Neuronal stem cell (in vitro differentiated cells): ENCODE data around the gene CAMK2B.

Source experiments
- DNase-seq: peaks from one replicate; pipeline ENCODE4 v3.0.0-alpha.2; 2013; ENCODE audit warnings: low spot score
- H2AFZ ChIP-seq: one replicate; pipeline ENCODE4 v1.6.1; 2013; ENCODE audit warnings: mild to moderate bottlenecking, low read length, inconsistent platforms
- H2AK5ac ChIP-seq: 2 replicates; pipeline ENCODE4 v1.6.1; 2013; ENCODE audit warnings: low read depth, mild to moderate bottlenecking, inconsistent platforms, low read length, moderate library complexity, mixed read lengths
- H2BK120ac ChIP-seq: 2 replicates; pipeline ENCODE4 v1.6.1; 2013; ENCODE audit warnings: low read depth, mild to moderate bottlenecking, inconsistent platforms, low read length, moderate library complexity, mixed read lengths
- H2BK12ac ChIP-seq: one replicate; pipeline ENCODE4 v1.6.1; 2013; ENCODE audit warnings: low read length, inconsistent platforms
- H2BK15ac ChIP-seq: 2 replicates; pipeline ENCODE4 v1.6.1; 2013; ENCODE audit warnings: mild to moderate bottlenecking, low read length, inconsistent platforms, mixed read lengths
- H2BK5ac ChIP-seq: one replicate; pipeline ENCODE4 v1.6.1; 2013; ENCODE audit warnings: inconsistent platforms, mild to moderate bottlenecking, low read length, moderate library complexity
- H3K14ac ChIP-seq: one replicate; pipeline ENCODE4 v1.6.1; 2013; ENCODE audit warnings: low read length, inconsistent platforms
- H3K18ac ChIP-seq: 2 replicates; pipeline ENCODE4 v1.6.1; 2013; ENCODE audit warnings: low read length, inconsistent platforms
- H3K23ac ChIP-seq: 2 replicates; pipeline ENCODE4 v1.6.1; 2013; ENCODE audit warnings: low read depth, mild to moderate bottlenecking, mixed read lengths, low read length, inconsistent platforms; ENCODE audit not compliant: poor library complexity
- H3K27ac ChIP-seq: replicated peaks from 3 replicates; pipeline ENCODE4 v1.5.1; 2013; ENCODE audit warnings: low read length, inconsistent platforms
- H3K27me3 ChIP-seq, 3 experiments: 2 replicates each; pipeline ENCODE4 v1.6.1; 2013; ENCODE audit warnings: low read length in 3 of 3, mild to moderate bottlenecking in 2 of 3, inconsistent platforms in 1 of 3, low read depth in 1 of 3, mixed read lengths in 1 of 3, moderate library complexity in 1 of 3; ENCODE audit not compliant: control insufficient read depth in 3 of 3, insufficient read depth in 3 of 3
- H3K36me3 ChIP-seq, 2 donors: replicated peaks in 1 of 2; 2 replicates each; pipeline ENCODE4 v1.6.1; 2013; ENCODE audit warnings: low read length in 2 of 2; ENCODE audit not compliant: control insufficient read depth in 2 of 2, insufficient read depth in 2 of 2
- H3K4ac ChIP-seq: 2 replicates; pipeline ENCODE4 v1.6.1; 2013; ENCODE audit warnings: inconsistent platforms, mild to moderate bottlenecking, low read length, moderate library complexity
- H3K4me1 ChIP-seq, 2 donors: 1 replicate in 1 of 2; 2 replicates in 1 of 2; pipeline ENCODE4 v1.6.1; 2013; ENCODE audit warnings: low read length in 2 of 2, low read depth in 1 of 2; ENCODE audit not compliant: control insufficient read depth in 2 of 2, insufficient read depth in 1 of 2
- H3K4me2 ChIP-seq: one replicate; pipeline ENCODE4 v1.6.1; 2013; ENCODE audit warnings: mild to moderate bottlenecking, low read length, inconsistent platforms; ENCODE audit not compliant: insufficient read depth, poor library complexity, severe bottlenecking
- H3K4me3 ChIP-seq, 2 donors: 2 replicates each; pipeline ENCODE4 v1.5.1; 2013; ENCODE audit warnings: low read length in 2 of 2, mild to moderate bottlenecking in 2 of 2, inconsistent platforms in 1 of 2, moderate library complexity in 1 of 2
- H3K79me1 ChIP-seq: one replicate; pipeline ENCODE4 v1.6.1; 2013; ENCODE audit warnings: low read depth, mild to moderate bottlenecking, inconsistent platforms, low read length, moderate library complexity
- H3K9ac ChIP-seq: one replicate; pipeline ENCODE4 v1.6.1; 2013; ENCODE audit warnings: mild to moderate bottlenecking, low read depth, low read length, inconsistent platforms; ENCODE audit not compliant: poor library complexity
- H3K9me3 ChIP-seq, 2 donors: replicated peaks in 1 of 2; 2 replicates each; pipeline versions ENCODE3 to v1.6.1; 2013; ENCODE audit warnings: low read length in 2 of 2, mild to moderate bottlenecking in 2 of 2, inconsistent platforms in 1 of 2, low read depth in 1 of 2, mixed read lengths in 1 of 2, moderate library complexity in 1 of 2; ENCODE audit not compliant: control insufficient read depth in 2 of 2, insufficient read depth in 1 of 2
- H4K8ac ChIP-seq: one replicate; pipeline ENCODE4 v1.6.1; 2013; ENCODE audit warnings: low read depth, mild to moderate bottlenecking, inconsistent platforms, low read length, moderate library complexity
- H4K91ac ChIP-seq: one replicate; pipeline ENCODE4 v1.6.1; 2013; ENCODE audit warnings: low read length, low read depth, mild to moderate bottlenecking, inconsistent platforms; ENCODE audit not compliant: poor library complexity
- WGBS, 2 donors: extraction: QIAGEN DNeasy Blood & Tissue Kit; methylation state at CpG; one replicate each; pipeline ENCODE4 v1.1.7; 2013; ENCODE audit warnings: missing lambda C conversion rate in 2 of 2, mixed read lengths in 1 of 2; ENCODE audit not compliant: insufficient read length in 2 of 2, insufficient replicate concordance in 1 of 2; ENCODE audit errors: extremely low coverage in 2 of 2; 5-methylcytosine and 5-hydroxymethylcytosine counted together

Gene CAMK2B

GRCh38 chr7:44210107-44210506 lies 115.3 kb downstream of the CAMK2B start:
- Histone ChIP-seq H4K8ac (no peak overlapping the region), H2BK120ac (no peak overlapping the region), H3K36me3 (peaks cover 51 to 89% of the 10 kb centered on the region in 2 donors), H3K4me2 (no peak overlapping the region), H3K9ac (no peak overlapping the region), H3K9me3 (no peaks in the 10 kb centered on the region), H3K4me3 (no peak overlapping the region), H3K14ac (no peak overlapping the region), H2BK12ac (no peak overlapping the region), H3K79me1 (no peaks in the 10 kb centered on the region), H3K27ac (no peak overlapping the region), H2BK5ac (no peak overlapping the region), H2BK15ac (no peak overlapping the region), H3K27me3 (no peaks in the 10 kb centered on the region), H2AFZ (no peak overlapping the region), H3K4me1 (peaks cover 2 to 9% of the 10 kb centered on the region in 2 donors), H3K18ac (no peak overlapping the region), H3K23ac (no peak overlapping the region), H2AK5ac (no peak overlapping the region), H3K4ac (no peak overlapping the region), H4K91ac (no peak overlapping the region)
- no peak for DNase-seq
- WGBS, 2 donors: no CpG with 5 or more reads among the region's 5 CpGs

GRCh38 chr7:44208085-44208484 lies 117.3 kb downstream of the CAMK2B start:
- Histone ChIP-seq H3K27ac (no peak overlapping the region), H3K36me3 (peaks cover 52 to 98% of the 10 kb centered on the region in 2 donors)
- WGBS, 2 donors: no CpG with 5 or more reads among the region's 7 CpGs

GRCh38 chr7:44206008-44206407 lies 119.4 kb downstream of the CAMK2B start:
- Histone ChIP-seq H3K18ac (no peak overlapping the region), H3K4me3 (no peak overlapping the region), H4K91ac (no peak overlapping the region), H2AK5ac (no peak overlapping the region), H2BK120ac (no peak overlapping the region), H3K36me3 (peaks cover 44 to 78% of the 10 kb centered on the region in 2 donors), H3K27ac (no peak overlapping the region), H2BK15ac (no peak overlapping the region), H3K4me1 (peaks cover 3% of the 10 kb centered on the region in 2 donors), H3K27me3 (no peaks in the 10 kb centered on the region), H2AFZ (no peak overlapping the region), H3K4ac (no peak overlapping the region), H3K9me3 (no peaks in the 10 kb centered on the region), H2BK5ac (no peak overlapping the region), H3K4me2 (no peak overlapping the region), H3K79me1 (peaks cover 3% of the 10 kb centered on the region), H3K23ac (no peak overlapping the region), H3K14ac (no peak overlapping the region), H3K9ac (no peak overlapping the region), H2BK12ac (no peak overlapping the region), H4K8ac (no peak overlapping the region)
- no peak for DNase-seq
- no CpG with 5 or more reads among the region's 5 CpGs for WGBS, 2 donors

More at GRCh38 chr7:44208085-44208484, 117.3 kb downstream of the CAMK2B start:
- no peaks in the 10 kb centered on the region for H3K27me3 ChIP-seq
- no peak overlapping the region for H4K8ac ChIP-seq
- no peak overlapping the region for H3K4me3 ChIP-seq
- H3K18ac ChIP-seq: no peak overlapping the region
- H2BK5ac ChIP-seq: no peak overlapping the region
- H2AK5ac ChIP-seq: no peak overlapping the region
- no peak overlapping the region for H3K14ac ChIP-seq
- H2AFZ ChIP-seq: no peak overlapping the region
- H2BK12ac ChIP-seq: no peak overlapping the region
- H2BK120ac ChIP-seq: no peak overlapping the region
- no peaks in the 10 kb centered on the region for H3K9me3 ChIP-seq
- H2BK15ac ChIP-seq: no peak overlapping the region
- H3K4ac ChIP-seq: no peak overlapping the region
- no peak for DNase-seq
- no peak overlapping the region for H3K9ac ChIP-seq
- H3K4me1 ChIP-seq: peaks cover 0 to 3% of the 10 kb centered on the region in 2 donors
- no peak overlapping the region for H3K23ac ChIP-seq
- no peak overlapping the region for H4K91ac ChIP-seq
- no peak overlapping the region for H3K4me2 ChIP-seq
- H3K79me1 ChIP-seq: peaks cover 2% of the 10 kb centered on the region

- no peak overlapping the region for H3K4ac ChIP-seq
- H3K9ac ChIP-seq: no peak overlapping the region
- H3K79me1 ChIP-seq: peaks cover 4% of the 10 kb centered on the region
- peak overlapping the region; percentile 28 for H3K4me2 ChIP-seq
- H2AFZ ChIP-seq: no peak overlapping the region
- no peak overlapping the region for H2BK120ac ChIP-seq
- H3K4me1 ChIP-seq: peaks cover 3% of the 10 kb centered on the region in 2 donors
- H4K8ac ChIP-seq: no peak overlapping the region
- no peak overlapping the region for H3K18ac ChIP-seq
- no peak overlapping the region for H2BK5ac ChIP-seq
- no CpG with 5 or more reads among the region's 8 CpGs for WGBS, 2 donors
- no peak overlapping the region for H3K27ac ChIP-seq
- no peak overlapping the region for H2BK12ac ChIP-seq
- H4K91ac ChIP-seq: no peak overlapping the region
- DNase-seq: no peak
- no peak overlapping the region for H2BK15ac ChIP-seq
- no peak overlapping the region for H2AK5ac ChIP-seq
- no peak overlapping the region for H3K23ac ChIP-seq
- peaks cover 15 to 36% of the 10 kb centered on the region in 2 donors for H3K36me3 ChIP-seq
- no peaks in the 10 kb centered on the region for H3K9me3 ChIP-seq
- no peak overlapping the region for H3K14ac ChIP-seq
- H3K27me3 ChIP-seq: no peaks in the 10 kb centered on the region
- H3K4me3 ChIP-seq: peak overlapping the region in 1 of 2 donors; percentile 99
Measured at GRCh38 chr7:44201813-44202212, 123.6 kb downstream of the CAMK2B start.
